Ramos (cell line): ENCODE results near the gene UBE2L5.
"Not testable (repeated sequence)": the region's sequence is repeated elsewhere in the genome, so short reads cannot be mapped to it uniquely, and the experiment has no call there.

Source experiments
- in situ Hi-C: fragments of 300-500 bp; cut with MboI; formaldehyde crosslinking; loops from one replicate; pipeline ENCODE4 v1.14.3; 2022; ENCODE audit warnings: low sequenced_read_pairs; ENCODE audit not compliant: unreplicated experiment

The UBE2L5 gene

DNA sequence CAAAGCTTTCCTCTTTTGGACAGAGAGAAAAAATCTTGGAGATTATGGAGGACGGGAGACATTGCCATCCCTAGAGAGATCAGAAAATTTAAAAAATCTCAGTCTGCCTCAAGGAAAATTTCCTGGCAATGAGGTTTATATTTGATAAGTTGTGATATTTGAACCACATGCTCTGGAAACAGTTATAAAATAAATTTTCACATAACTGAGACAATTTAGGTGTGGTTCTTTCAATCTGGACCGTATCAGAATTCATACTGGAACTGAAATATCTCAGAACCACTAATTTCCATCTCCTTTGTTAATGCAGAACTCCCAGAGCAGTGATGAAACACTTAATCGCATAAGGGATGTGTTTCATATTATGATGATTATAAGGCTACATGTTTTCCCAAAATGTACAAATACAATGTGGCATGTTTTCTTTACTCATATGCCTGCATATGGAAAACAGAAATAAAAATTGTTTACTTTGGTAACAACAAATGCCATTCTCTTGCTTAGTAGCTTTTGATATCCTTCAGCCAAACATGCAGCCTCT, 13.7 kb downstream of the UBE2L5 start:
- in situ Hi-C loops: no loop called here

DNA sequence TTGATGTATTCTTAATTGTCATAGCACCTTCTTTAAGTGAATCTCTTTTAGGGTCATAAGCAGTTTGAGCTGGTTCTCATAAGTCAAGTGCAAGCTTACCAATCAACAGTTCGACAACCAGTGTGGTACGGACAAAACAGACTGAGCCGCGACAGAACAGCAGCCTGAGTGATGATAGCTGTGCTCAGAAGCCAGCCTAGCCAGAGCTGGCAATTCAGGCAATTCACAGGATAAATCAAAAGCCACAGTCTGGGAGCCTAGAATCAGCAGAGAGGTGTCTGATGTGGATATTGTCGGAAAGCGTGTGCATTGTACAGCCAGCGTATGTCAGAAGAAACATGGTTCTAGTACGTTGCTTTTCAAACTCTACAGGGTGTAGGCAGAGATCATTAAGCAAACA, 14.9 kb downstream of the UBE2L5 start:
- in situ Hi-C loops: no loop called here

DNA sequence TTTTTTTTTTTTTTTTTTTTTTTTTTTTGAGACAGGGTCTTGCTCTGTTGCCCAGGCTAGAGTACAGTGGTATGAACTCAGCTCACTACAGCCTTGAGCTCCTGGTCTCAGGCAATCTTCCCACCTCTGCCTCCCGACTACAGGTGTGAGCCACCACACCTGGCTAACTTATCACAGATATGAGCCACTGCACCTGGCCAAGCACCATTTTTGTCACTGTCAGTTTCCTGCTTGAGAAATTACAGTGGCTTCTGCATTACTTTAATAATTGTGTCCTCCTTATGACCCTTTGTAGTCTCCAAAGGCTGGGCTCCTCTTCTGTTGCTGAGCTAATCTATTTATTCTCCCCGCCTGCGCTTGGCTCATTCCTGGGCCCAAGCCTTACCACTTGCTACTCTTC, 16.0 kb downstream of the UBE2L5 start:
- in situ Hi-C loops: no loop called here

GRCh38 chr13:30440910-30441703, 18.8 kb downstream of the UBE2L5 start:
- in situ Hi-C loops: no loop called here

GRCh38 chr13:30442926-30443325, 20.6 kb downstream of the UBE2L5 start:
- in situ Hi-C loops: no loop called here

DNA sequence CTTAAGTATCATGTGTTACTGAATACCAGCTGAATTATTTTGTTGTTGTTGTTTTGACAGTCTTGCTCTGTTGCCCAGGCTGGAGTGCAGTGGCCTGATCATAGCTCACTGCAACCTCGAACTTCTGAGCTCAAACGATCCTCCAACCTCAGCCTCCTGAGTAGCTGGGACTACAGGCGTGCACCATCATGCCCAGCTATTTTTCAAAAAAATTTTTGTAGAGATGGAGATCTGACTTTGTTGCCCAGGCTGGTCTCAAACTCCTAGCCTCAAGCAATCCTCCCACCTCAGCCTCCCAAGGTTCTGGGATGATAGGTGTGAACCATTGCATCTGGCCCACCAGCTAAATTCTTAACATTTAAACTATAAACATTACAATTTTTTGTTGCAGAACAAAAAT, 21.2 kb downstream of the UBE2L5 start:
- in situ Hi-C loops: not testable (repeated sequence)

- in situ Hi-C loops: no loop called here
Observed at GRCh38 chr13:30443957-30444404, 21.7 kb downstream of the UBE2L5 start.

DNA sequence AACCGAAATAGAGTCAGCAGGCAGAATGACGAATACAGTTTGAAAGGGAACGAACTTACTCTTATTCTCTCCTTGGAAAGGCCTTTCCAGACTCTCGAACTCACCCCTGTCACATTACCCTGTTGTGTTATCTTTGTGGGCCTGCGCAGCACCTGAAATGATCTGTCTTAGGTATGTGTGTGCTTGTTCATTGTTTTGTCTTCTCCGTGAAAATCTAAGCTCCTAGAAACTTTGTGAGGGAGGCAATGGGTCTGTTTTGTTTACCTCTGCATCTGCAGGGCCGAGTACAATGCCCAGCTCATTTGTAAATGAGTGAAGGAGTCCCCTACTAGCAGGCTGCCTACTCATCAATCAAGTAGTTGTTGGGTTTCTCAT, 23.8 kb downstream of the UBE2L5 start:
- in situ Hi-C loops: no loop called here

DNA sequence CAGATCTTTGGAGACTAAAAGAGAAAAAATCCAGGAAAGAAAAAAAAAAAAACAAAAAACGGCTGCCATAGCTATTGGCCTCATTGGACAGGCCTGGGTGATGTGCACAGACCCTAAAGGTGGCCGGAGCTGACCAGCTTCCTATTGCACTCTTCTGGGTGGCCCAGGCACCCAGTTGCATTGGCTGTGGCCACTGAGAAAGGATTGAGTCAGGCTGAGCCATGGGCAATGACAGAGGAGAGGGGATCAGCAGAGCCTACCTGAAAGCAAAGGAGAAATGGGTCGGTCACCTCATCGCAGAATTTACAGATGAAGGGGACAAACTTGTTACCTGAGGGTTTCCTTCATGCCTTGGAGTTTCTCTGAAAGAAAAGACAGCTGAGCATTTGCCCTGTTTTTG, 26.1 kb downstream of the UBE2L5 start:
- in situ Hi-C loops: no loop called here

- in situ Hi-C loops: no loop called here
Observed at GRCh38 chr13:30450066-30450465, 27.8 kb downstream of the UBE2L5 start.

GRCh38 chr13:30451476-30451875, 29.2 kb downstream of the UBE2L5 start:
- in situ Hi-C loops: not testable (repeated sequence)

DNA sequence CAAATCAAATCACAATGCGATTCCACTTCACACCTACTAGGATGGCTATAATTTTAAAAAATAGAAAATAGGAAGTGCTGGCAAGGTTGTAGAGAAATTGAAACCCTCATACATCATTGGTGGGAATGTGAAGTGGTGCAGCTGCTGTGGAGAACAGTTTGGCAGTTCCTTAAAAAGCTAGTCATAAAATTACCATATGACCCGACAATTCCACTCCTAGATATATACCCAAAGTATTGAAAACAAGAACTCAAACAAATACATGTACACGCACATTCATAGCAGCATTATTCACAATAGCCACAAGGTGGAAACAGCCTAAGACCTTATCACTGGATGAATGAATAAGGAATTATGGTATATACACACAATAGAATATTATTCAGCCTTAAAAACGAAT, 31.4 kb downstream of the UBE2L5 start:
- in situ Hi-C loops: no loop called here

GRCh38 chr13:30454991-30455390, 32.7 kb downstream of the UBE2L5 start:
- in situ Hi-C loops: no loop called here

DNA sequence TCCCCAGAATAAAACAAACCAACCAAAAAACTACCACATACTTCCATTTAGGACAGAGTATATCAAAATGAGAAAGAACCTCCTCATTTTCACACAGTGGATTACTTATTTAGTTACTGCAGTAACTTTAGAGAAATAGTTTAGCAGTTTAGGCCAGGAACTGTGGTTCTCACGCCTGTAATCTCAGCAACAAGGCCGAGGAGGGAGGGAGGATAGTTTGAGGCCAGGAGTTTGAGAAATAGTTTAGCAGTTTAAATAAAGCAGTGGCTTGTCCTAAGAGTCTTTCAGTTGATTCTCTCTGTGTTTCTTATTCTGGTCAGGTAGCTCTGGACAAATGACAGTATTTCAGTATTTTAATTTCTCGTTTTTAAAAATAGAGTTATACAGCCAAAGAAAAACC, 34.0 kb downstream of the UBE2L5 start:
- in situ Hi-C loops: no loop called here

GRCh38 chr13:30457306-30457891, 35.1 kb downstream of the UBE2L5 start:
- in situ Hi-C loops: no loop called here

DNA sequence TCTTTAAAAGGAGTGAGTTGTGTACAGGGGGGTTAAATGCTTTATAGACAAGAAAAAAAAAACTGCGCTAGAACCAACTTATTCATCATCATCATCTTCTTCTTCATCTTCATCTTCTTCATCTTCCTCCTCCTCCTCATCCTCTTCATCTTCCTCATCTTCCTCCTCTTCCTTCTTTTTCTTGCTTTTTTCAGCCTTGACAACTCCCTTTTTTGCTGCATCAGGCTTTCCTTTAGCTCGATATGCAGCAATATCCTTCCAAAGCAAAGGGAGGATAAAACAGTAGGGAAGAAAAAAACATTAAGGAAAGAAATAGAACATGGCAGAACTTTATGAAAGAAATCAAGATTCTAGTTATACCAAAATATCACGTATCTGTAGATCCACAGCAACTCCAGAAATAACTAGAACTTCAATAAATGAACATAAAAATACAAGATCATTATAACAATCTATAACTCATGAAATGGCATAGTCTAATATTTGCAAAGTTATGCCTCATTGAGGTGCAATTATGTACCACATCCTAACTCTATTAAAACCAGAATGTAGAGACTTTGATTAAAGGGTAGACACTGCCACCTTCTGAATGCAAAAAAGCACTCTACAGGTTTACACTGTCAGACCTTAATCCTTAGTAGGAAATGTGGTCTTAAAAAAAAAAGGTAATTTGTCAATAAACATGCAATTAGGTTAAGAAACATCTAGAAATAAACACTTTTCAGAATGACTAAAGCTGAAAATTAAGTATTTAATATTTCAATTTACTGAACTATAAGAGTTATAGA, 39.2 kb downstream of the UBE2L5 start:
- in situ Hi-C loops: not testable (repeated sequence)

DNA sequence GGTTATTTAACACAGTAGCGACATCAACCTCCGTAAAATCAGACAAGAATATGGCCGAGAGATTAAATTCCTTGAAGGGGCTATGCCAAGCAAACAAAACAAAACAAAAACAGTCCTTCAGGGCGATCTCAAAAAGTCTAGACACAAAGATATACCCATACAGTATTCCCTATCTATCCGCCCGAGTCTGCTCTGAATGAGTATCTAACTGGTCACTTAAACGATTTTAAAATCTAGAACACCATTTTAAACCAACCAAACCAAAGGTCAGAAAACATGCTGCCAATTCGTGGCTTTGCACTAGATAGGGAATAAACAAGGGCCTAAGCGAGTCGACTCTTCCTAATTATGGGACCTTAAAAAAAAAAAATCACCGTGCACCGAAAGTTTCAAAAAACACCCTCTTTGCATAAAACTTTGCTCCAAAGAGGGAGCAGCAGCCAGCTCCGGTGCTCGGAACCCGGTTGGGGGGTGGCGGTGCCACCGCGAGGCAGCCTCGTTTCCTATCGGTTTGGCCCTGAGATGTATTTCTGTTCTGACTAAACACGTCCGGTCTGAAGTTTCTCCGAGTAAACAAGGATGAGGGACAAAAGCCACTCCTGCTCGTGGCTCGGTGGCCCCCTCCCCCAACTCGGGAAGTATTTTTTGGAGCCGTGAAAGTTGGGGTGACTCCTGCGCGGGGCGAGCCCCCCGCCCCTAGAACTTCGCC, 41.6 kb downstream of the UBE2L5 start:
- in situ Hi-C loops: no loop called here

- in situ Hi-C loops: no loop called here
Observed at GRCh38 chr13:30464496-30465342, 42.4 kb downstream of the UBE2L5 start.

DNA sequence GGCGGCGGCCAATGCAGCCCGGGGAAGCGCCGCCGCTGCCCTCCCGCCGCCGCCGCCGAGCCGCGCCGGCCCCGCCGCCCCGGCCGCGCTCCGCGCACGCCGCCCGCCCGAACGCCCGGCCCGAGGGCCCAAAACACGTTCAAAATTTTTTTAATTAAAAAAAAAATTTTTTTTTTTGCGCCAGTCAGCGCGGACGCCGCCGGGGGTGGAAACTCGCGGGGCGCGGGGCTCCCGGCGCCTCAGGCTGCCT, 43.0 kb downstream of the UBE2L5 start:
- in situ Hi-C loops: no loop called here
